Natural killer cell treated with Interleukin-12 subunit alpha and Interleukin-12 subunit beta and Interleukin-15 and Interleukin-18, amount 100 ng/mL, for 72 hours (primary cell): Measurements from ENCODE around the gene REC8. TPM values are rescaled to one million over a fixed set of nuclear protein-coding genes. Genes with fewer than 3 reads are reported as not detected.
"Not testable (repeated sequence)": the region's sequence is repeated elsewhere in the genome, so short reads cannot be mapped to it uniquely, and the experiment has no call there.

ENCODE experiments used
- ATAC-seq, 2 donors: fragments of 150-1000 bp; cut with Tn5 transposase in 1 of 2; sonication (Bioruptor Pico), chemical (Tn5 transposase) in 1 of 2; 2 replicates each; pipeline ENCODE4 v1.10.0; 2021
- DNase-seq: peaks from one replicate; pipeline ENCODE4 v3.0.0; 2022; ENCODE audit warnings: low spot score
- H3K27ac Mint-ChIP-seq, 2 donors: 1 replicate in 1 of 2; 2 replicates in 1 of 2; pipeline ENCODE4 v1.8.0; 2022; ENCODE audit warnings: mixed read lengths in 2 of 2, mild to moderate bottlenecking in 1 of 2, moderate library complexity in 1 of 2
- H3K27me3 Mint-ChIP-seq, 2 donors: 1 replicate in 1 of 2; 2 replicates in 1 of 2; pipeline ENCODE4 v1.8.0; 2022; ENCODE audit warnings: mixed read lengths in 2 of 2
- H3K36me3 Mint-ChIP-seq: one replicate; pipeline ENCODE4 v1.8.0; 2022; ENCODE audit warnings: mixed read lengths
- H3K4me1 Mint-ChIP-seq, 2 donors: 1 replicate in 1 of 2; 2 replicates in 1 of 2; pipeline ENCODE4 v1.8.0; 2022; ENCODE audit warnings: low read depth in 2 of 2, mixed read lengths in 2 of 2, mild to moderate bottlenecking in 1 of 2
- H3K4me3 Mint-ChIP-seq: one replicate; pipeline ENCODE4 v1.8.0; 2022; ENCODE audit warnings: mixed read lengths
- H3K9me3 Mint-ChIP-seq: 2 replicates; pipeline ENCODE4 v1.8.0; 2022; ENCODE audit warnings: mixed read lengths
- total RNA-seq, 2 donors: library from RNA; stranded (reverse); gene quantifications; one replicate each; pipeline ENCODE4 v1.2.3, GENCODE V29; 2022

REC8 gene
- total RNA-seq, 2 donors from 2014 or later: 52.1 to 85.9 TPM

DNA sequence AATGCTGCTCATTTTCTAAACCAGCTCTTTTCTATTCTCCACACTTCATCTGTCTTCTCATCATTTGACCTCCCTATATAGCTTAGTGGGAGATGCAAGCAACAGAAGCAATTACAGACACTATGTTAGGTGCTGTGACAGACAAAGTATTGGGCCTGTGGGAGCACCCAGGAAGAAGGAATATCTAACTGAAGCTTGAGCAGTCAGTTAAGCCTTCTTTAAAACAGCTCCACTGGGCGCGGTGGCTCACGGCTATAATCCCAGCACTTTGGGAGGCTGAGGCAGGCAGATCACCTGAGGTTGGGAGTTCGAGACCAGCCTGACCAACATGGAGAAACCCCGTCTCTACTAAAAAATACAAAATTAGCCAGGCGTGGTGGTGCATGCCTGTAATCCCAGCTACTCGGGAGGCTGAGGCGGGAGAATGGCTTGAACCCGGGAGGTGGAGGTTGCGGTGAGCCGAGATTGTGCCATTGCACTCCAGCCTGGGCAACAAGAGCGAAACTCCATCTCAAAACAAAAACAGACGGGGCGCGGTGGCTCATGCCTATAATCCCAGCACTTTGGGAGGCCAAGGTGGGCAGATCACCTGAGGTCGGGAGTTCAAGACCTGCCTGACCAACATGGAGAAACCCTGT, 31.5 kb downstream of the REC8 start:
- peaks cover 54% of the 10 kb centered on the region for H3K36me3 Mint-ChIP-seq
- DNase-seq, H3K27me3 Mint-ChIP-seq, H3K4me3 Mint-ChIP-seq, H3K27ac Mint-ChIP-seq, H3K9me3 Mint-ChIP-seq, ATAC-seq: not testable (repeated sequence)
- H3K4me1 Mint-ChIP-seq: peaks cover 45 to 51% of the 10 kb centered on the region in 2 donors

DNA sequence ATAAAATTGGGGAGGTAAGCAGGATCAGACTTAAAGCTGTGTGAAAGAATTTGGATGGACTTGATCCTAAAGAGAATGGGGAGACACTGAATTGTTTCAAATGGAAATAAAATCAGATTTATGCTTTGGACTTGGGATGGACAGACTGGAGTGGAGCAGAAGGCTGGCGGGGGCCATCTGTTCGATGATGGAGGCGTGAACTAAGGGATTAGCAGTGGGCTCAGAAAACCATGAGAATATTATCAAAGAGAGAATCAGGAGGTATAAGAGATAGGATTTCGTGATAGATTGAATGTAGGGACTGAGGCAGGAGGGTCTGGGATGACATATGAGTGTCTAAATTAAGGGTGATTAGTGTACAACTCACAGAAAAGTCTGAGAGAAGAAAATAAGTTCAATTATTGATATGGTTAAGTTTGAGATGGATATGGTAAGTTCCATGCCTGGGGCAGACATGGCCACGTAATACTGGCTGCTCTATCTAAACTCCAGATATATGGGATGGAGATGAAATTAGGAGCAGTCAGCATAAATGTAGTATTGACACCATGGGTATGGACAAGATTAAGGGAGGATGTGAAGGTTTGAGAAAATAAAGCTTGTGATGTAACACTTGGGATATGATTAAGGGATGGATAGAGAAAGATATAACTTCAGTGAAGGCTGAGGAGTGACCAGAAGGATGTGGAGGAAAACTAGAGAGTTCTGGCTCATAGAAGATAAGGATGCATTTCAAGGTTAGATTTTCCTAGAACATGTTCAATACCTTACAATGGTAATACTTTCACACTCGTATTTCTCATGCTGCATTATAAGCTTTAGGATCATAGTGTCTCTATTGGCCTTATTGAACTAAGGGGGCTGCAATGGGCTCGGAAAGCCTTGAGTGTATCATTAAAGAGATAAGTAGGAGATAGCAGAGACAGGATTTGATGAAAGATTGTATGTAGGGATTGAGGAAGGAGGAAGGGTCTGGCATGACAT, 32.6 kb downstream of the REC8 start:
- Mint-ChIP-seq H3K4me3 (no peak overlapping the region), H3K9me3 (no peaks in the 10 kb centered on the region), H3K4me1 (peaks cover 37 to 40% of the 10 kb centered on the region in 2 donors), H3K36me3 (peaks cover 45% of the 10 kb centered on the region), H3K27me3 (no peaks in the 10 kb centered on the region), H3K27ac (no peak overlapping the region)
- ATAC-seq (no peak), DNase-seq (no peak)

DNA sequence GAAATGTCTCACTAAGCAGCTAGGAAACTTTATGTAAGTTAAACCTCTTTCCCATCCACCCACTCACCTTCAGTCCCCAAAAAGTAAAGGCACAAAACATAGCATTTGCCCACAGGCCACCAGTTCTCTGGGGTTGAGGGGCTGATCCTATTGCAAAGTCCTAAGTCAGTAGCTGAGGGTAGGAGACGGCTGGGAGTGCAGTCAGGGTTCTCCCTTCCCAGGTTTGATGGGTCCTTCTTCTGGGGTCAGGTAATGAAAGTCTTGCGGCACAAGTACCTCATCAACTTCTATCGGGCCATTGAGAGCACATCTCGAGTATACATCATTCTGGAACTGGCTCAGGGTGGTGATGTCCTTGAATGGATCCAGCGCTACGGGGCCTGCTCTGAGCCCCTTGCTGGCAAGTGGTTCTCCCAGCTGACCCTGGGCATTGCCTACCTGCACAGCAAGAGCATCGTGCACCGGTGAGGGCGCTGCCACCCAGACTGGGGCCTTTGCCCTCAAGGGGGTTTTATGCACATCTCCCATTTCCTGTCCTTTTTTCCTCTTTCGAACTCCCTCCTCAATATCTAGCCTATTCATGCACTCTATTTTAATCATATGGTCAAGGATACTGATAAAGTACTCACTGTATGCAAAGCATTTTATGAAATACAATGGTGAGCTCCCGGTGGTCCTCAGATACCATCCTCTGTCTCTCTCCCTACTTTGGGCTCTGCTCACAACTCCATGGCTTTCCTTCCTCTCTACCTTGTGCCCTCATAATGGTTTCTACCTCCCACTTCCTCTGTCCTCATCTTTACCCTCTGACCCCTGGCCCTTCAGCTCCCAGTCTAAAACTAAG, 34.6 kb downstream of the REC8 start:
- no peak for ATAC-seq
- peaks cover 41 to 43% of the 10 kb centered on the region in 2 donors for H3K4me1 Mint-ChIP-seq
- H3K4me3 Mint-ChIP-seq: no peak overlapping the region
- no peaks in the 10 kb centered on the region for H3K27me3 Mint-ChIP-seq
- no peak for DNase-seq
- H3K27ac Mint-ChIP-seq: peak overlapping the region; percentile 23 to 40
- no peaks in the 10 kb centered on the region for H3K9me3 Mint-ChIP-seq
- H3K36me3 Mint-ChIP-seq: peaks cover 52% of the 10 kb centered on the region

DNA sequence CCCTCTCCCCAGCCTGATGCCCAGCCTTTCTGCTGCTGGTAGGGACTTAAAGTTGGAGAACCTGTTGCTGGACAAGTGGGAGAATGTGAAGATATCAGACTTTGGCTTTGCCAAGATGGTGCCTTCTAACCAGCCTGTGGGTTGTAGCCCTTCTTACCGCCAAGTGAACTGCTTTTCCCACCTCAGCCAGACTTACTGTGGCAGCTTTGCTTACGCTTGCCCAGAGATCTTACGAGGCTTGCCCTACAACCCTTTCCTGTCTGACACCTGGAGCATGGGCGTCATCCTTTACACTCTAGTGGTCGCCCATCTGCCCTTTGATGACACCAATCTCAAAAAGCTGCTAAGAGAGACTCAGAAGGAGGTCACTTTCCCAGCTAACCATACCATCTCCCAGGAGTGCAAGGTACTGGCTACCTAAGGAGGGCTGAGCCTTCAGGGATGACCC, 35.2 kb downstream of the REC8 start:
- no peaks in the 10 kb centered on the region for H3K27me3 Mint-ChIP-seq
- peaks cover 49% of the 10 kb centered on the region for H3K36me3 Mint-ChIP-seq
- DNase-seq: no peak
- no peaks in the 10 kb centered on the region for H3K9me3 Mint-ChIP-seq
- H3K4me3 Mint-ChIP-seq: no peak overlapping the region
- peak in 1 of 2 donors; percentile 60 for ATAC-seq
- H3K27ac Mint-ChIP-seq: peak overlapping the region; percentile 23 to 40
- peaks cover 43 to 45% of the 10 kb centered on the region in 2 donors for H3K4me1 Mint-ChIP-seq

DNA sequence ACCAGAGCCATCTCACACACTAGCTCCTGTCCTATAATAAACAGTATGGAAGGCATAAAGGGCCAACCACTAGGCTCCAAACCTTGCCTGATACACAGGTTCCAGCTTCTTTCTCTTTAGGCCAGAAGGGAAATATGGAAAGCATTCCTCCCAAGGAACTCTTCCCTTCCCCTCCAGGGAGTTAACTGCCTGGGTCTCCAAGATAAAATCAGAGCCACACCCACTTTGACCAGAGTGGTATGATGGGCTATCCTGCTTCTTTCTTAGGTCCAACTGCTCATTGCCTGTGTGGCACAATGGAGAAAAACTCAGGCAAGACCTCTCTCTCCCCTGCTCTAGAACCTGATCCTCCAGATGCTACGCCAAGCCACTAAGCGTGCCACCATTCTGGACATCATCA, 35.7 kb downstream of the REC8 start:
- Mint-ChIP-seq H3K27me3 (no peaks in the 10 kb centered on the region), H3K4me1 (peaks cover 42 to 45% of the 10 kb centered on the region in 2 donors), H3K36me3 (peaks cover 45% of the 10 kb centered on the region), H3K4me3 (no peak overlapping the region), H3K9me3 (no peaks in the 10 kb centered on the region), H3K27ac (peak overlapping the region; percentile 23 to 40)
- no peak for DNase-seq
- ATAC-seq: no peak

DNA sequence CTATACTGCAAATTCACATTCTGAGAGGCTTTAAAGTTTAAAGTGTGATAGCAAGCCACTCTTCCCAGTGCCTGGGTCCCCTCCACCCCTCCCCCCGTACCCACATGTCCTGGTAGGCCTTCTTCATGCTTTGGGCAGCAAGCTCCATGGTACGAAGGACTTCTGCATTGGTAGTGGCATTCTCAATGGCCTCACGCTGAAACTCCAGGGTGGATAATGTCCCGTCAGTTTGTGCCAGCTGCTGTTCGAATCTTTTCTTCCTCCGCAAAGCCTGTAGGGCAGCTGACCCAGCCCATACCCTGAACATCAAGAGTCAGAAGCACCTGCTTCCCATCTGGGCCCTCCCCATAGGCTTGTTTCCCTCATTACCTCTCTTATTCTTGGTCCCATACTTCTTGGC, 39.4 kb downstream of the REC8 start:
- no peak overlapping the region for H3K4me3 Mint-ChIP-seq
- ATAC-seq: no peak
- DNase-seq: no peak
- no peaks in the 10 kb centered on the region for H3K27me3 Mint-ChIP-seq
- H3K27ac Mint-ChIP-seq: peak overlapping the region; percentile 97 to 99
- peaks cover 50 to 59% of the 10 kb centered on the region in 2 donors for H3K4me1 Mint-ChIP-seq
- H3K36me3 Mint-ChIP-seq: peaks cover 25% of the 10 kb centered on the region
- H3K9me3 Mint-ChIP-seq: no peaks in the 10 kb centered on the region

DNA sequence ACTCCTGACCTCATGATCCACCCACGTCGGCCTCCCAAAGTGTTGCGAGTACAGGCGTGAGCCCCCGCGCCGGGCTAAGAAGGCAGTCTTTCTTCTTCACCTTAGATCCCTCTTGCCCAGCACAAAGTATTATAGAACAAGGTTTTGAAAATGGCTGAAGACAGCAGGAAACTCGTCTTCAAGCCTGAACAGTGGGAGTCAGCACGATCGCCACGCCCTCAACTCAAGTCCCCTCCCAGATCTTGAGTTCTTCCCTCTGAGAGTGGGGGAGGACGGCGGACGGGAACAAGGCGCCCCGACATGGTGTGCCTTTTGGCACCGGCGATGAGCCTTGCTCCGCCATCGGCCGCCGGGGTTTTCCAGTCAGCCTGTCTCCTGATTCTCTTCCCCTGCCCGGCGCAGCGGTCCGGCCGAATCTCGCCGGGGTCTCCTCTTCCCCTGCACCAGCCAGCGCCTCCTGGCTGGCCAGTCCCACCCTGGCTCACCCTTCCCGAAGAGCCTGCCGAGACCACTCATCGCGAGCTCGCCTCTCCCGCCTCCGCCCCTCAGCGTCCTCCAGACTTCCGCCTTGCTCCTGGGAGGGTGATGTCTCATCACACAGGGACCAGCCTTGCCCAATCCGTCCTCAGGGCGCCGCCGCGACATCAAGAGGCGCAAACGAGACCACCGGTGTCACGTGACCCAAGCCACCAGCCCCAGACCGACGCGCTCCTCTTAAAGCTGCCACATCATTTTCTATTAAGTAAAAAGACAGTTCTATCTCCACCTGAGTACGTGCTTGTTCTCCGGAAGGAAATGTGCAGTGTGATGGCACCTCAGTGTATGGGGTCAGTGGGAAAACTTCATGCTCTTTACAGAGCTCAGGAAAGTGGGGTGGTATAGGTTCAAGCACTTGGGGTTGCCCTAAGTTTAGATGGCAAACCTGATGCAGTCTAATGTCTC, 41.3 kb downstream of the REC8 start, which contains the start of gene CHMP4A:
CHMP4A (minus strand) TSS at position 565 of the 942 bp plus-strand sequence; CDS start at position 516, 49 bp downstream.
- DNase-seq (peak; percentile 99), ATAC-seq (peak; percentile 90 to 94)
- Mint-ChIP-seq H3K4me3 (peak within 1 kb of the TSS; percentile 98), H3K36me3 (peaks cover 16% of the 10 kb centered on the region), H3K9me3 (no peaks in the 10 kb centered on the region), H3K27ac (peak within 1 kb of the TSS; percentile 97 to 99), H3K4me1 (peaks cover 41 to 49% of the 10 kb centered on the region in 2 donors), H3K27me3 (no peaks in the 10 kb centered on the region)

DNA sequence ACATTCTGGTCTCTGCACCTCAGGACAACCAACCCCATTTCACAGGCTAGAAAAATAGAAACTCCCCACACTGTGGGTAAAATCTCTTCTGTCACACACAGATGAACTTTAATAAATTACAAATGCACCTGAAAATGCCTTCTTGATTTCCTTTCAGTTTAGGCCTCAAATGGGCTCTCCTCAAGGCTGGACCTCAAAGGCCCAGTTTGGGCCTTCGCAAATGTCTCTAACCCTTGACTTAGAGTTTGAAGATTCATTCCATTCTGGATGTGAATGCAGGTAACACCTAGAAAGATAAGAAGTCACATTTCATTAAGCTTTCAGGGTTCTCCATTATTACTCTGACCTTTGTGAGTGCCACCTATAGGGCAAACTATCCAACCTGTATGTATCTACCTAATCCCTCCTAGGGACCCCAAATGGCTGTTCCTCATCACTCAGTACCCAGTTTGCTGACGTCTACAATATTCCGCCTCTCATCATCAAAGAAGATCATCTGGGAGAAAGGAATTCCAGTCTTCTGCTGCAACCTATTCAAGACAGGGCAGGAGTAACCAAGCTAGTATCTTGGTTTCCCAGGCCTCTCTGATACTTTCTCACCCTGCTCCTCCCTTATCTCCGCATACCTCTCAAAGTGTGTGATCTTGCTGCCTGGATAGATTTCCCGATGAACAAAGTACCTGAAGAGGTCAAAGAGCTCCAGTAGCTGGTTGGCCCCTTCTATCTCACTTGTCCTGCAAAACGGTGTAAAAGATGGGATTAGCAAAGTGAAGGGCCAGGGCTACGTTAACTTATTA, 42.2 kb downstream of the REC8 start:
- ATAC-seq (no peak), DNase-seq (no peak)
- Mint-ChIP-seq H3K4me1 (peaks cover 41 to 49% of the 10 kb centered on the region in 2 donors), H3K27ac (peak overlapping the region; percentile 97 to 99), H3K9me3 (no peaks in the 10 kb centered on the region), H3K36me3 (peaks cover 16% of the 10 kb centered on the region), H3K4me3 (peak overlapping the region; percentile 98), H3K27me3 (no peaks in the 10 kb centered on the region)

DNA sequence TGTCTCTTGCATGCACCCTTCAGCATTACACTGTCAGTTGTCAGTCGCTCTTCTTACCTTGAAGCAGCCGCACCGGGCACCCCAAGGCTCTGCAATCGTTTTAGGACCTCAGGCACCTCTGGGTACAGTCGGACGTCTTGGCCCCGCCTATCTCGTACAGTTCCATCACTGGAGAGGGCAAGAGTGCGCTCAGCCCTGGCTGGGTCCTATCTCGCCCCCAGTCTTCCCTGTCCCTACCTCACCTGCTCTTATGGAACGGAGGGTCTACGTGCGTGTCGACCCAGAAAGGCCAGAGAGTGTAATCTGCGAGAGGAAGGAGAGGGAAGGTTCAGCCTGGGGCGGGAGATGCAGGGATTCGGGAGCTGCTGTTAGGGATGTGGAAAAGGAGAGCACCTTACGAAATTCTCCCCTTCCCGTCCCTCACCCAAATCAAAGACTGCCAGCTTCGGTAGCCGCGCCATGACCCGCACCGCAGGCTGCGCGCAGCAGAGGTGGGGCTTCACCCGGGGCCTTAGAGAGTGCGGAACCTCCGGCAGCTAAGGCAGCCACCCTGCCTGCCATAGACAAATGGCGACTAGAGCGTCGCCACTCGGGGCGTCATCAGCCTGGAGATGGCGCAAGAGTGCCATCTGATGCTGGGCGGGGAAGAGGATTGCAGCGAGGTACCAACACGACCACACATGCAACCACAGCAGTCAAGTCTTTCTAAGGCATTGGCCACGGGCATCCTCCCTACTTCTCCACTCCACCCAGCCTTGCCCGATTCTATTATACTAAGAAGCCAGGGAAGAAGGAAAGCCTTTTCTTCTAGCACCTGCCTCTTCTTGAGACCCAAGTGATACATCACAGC, 43.8 kb downstream of the REC8 start, which contains the start of gene MDP1:
MDP1 (minus strand) TSS at position 572 of the 850 bp plus-strand sequence; CDS start at position 461, 111 bp downstream.
- peak within 1 kb of the TSS; percentile 97 to 99 for H3K27ac Mint-ChIP-seq
- peaks cover 7% of the 10 kb centered on the region for H3K36me3 Mint-ChIP-seq
- H3K9me3 Mint-ChIP-seq: no peaks in the 10 kb centered on the region
- peaks cover 34 to 43% of the 10 kb centered on the region in 2 donors for H3K4me1 Mint-ChIP-seq
- no peaks in the 10 kb centered on the region for H3K27me3 Mint-ChIP-seq
- peak within 1 kb of the TSS; percentile 94 for H3K4me3 Mint-ChIP-seq
- ATAC-seq (peak; percentile 84 to 85), DNase-seq (peak; percentile 88)

DNA sequence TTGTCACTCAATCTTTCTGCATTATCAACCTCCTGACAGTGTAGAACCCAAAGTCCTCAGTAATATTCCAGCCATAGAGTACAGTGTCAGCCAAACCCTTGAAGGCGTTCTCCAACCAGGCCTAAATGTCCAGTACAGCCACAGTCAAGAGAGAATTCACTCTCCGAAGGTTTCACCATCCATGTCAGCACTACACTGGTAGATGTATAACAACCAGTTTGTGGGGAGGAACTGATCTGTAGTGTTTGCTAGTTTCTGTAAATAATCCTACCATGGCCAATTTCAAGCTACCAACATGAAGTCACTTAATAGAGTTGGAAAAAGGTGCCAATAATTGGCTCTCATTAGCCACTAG, 44.4 kb downstream of the REC8 start:
- H3K27me3 Mint-ChIP-seq: no peaks in the 10 kb centered on the region
- H3K4me3 Mint-ChIP-seq: peak overlapping the region; percentile 94

DNA sequence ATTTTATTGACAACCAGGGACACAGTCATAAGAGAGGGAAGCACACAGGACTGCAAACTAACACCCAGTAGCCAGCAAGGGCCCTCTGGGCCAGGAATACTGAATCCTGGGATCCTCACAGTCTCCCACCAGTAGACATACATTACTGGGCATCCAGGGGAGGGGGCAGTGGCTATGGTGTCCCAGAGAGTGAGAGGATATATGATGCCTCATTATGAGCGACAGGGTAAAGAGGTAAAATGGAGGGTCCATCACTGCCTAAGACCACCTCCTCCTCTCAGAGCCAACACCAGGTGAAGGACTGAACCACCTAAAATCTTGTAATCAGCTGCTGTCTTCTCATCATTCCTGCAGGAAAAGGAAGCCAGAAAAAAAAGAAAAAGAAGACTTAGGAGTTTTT, 45.0 kb downstream of the REC8 start:
- not testable (repeated sequence) for H3K27me3 Mint-ChIP-seq, H3K4me3 Mint-ChIP-seq, ATAC-seq, H3K9me3 Mint-ChIP-seq, DNase-seq, H3K36me3 Mint-ChIP-seq
- Mint-ChIP-seq H3K27ac (peak overlapping the region; percentile 97 to 99), H3K4me1 (peaks cover 27 to 37% of the 10 kb centered on the region in 2 donors)

More for the DNA sequence above, 44.4 kb downstream of the REC8 start:
- Mint-ChIP-seq H3K27ac (peak overlapping the region; percentile 97 to 99), H3K9me3 (no peaks in the 10 kb centered on the region), H3K36me3 (peaks cover 5% of the 10 kb centered on the region), H3K4me1 (peaks cover 31 to 42% of the 10 kb centered on the region in 2 donors)
- ATAC-seq (no peak), DNase-seq (no peak)
